GM23338 (cell line): Measurements from ENCODE around the gene NEK7. TPM values are rescaled to one million over a fixed set of nuclear protein-coding genes. Genes with fewer than 3 reads are reported as not detected.

Experiments used
- ATAC-seq: fragments of 200-7000 bp; cut with Tn5 transposase; 3 replicates; pipeline ENCODE4 v1.9.1; 2020
- DNase-seq: peaks from one replicate; pipeline ENCODE4 v3.0.0-alpha.2; 2015; ENCODE audit warnings: low spot score
- H2AFZ ChIP-seq: fragments of 200-600 bp; sonication (generic); 2 replicates; pipeline ENCODE4 v1.8.0; 2016; ENCODE audit warnings: antibody characterized with exemption, mild to moderate bottlenecking, moderate library complexity
- H3F3A ChIP-seq: fragments of 200-600 bp; sonication (generic); replicated peaks from 2 replicates; pipeline ENCODE4 v1.8.0; 2017; ENCODE audit warnings: antibody characterized with exemption, mixed run types, low read depth
- H3K27ac ChIP-seq: fragments of 200-600 bp; sonication (generic); 2 replicates; pipeline ENCODE4 v1.6.1; 2016; ENCODE audit warnings: low read depth
- H3K27me3 ChIP-seq: fragments of 200-600 bp; sonication (generic); 2 replicates; pipeline ENCODE4 v1.8.0; 2016; ENCODE audit warnings: mild to moderate bottlenecking, mixed run types, moderate library complexity; ENCODE audit not compliant: insufficient read depth
- H3K36me3 ChIP-seq: fragments of 200-600 bp; sonication (generic); 2 replicates; pipeline ENCODE4 v1.8.0; 2016; ENCODE audit warnings: mild to moderate bottlenecking; ENCODE audit not compliant: insufficient read depth
- H3K4me1 ChIP-seq: fragments of 200-600 bp; sonication (generic); 2 replicates; pipeline ENCODE4 v1.8.0; 2016; ENCODE audit warnings: mild to moderate bottlenecking, moderate library complexity; ENCODE audit not compliant: insufficient read depth
- H3K4me2 ChIP-seq: fragments of 200-600 bp; sonication (generic); 2 replicates; pipeline ENCODE4 v1.7.1; 2017; ENCODE audit warnings: mixed run types
- H3K4me3 ChIP-seq: fragments of 200-600 bp; sonication (generic); 2 replicates; pipeline ENCODE4 v1.6.1; 2016; ENCODE audit warnings: mixed run types
- H3K79me2 ChIP-seq: fragments of 200-600 bp; sonication (generic); replicated peaks from 2 replicates; pipeline ENCODE4 v1.8.0; 2017; ENCODE audit warnings: mild to moderate bottlenecking; ENCODE audit not compliant: insufficient read depth
- H3K9me2 ChIP-seq: fragments of 200-600 bp; sonication (generic); 2 replicates; pipeline ENCODE4 v1.8.0; 2017; ENCODE audit not compliant: insufficient read depth
- H4K20me1 ChIP-seq: fragments of 200-600 bp; sonication (generic); replicated peaks from 2 replicates; pipeline ENCODE4 v1.8.0; 2017; ENCODE audit warnings: mild to moderate bottlenecking; ENCODE audit not compliant: insufficient read depth
- H3K27ac Mint-ChIP-seq: 2 replicates; pipeline ENCODE4 v1.8.0; 2020; ENCODE audit warnings: inconsistent platforms, mild to moderate bottlenecking, moderate library complexity, mixed read lengths
- H3K27me3 Mint-ChIP-seq: 3 replicates; pipeline ENCODE4 v1.8.0; 2022; ENCODE audit warnings: low read depth, mild to moderate bottlenecking, moderate library complexity, mixed read lengths, inconsistent platforms; ENCODE audit not compliant: insufficient read depth, poor library complexity
- H3K36me3 Mint-ChIP-seq: 3 replicates; pipeline ENCODE4 v1.8.0; 2021; ENCODE audit warnings: low read depth, mild to moderate bottlenecking, inconsistent platforms, moderate library complexity, mixed read lengths
- H3K4me1 Mint-ChIP-seq: 3 replicates; pipeline ENCODE4 v1.8.0; 2020; ENCODE audit warnings: mild to moderate bottlenecking, inconsistent platforms, mixed read lengths
- H3K4me3 Mint-ChIP-seq: 3 replicates; pipeline ENCODE4 v1.8.0; 2021; ENCODE audit warnings: moderate library complexity, mild to moderate bottlenecking, inconsistent platforms, mixed read lengths
- H3K9me3 Mint-ChIP-seq: 3 replicates; pipeline ENCODE4 v1.8.0; 2020; ENCODE audit warnings: moderate library complexity, mild to moderate bottlenecking, inconsistent platforms, mixed read lengths
- CREB1 ChIP-seq: fragments of 250-450 bp; sonication (Bioruptor Pico); IDR thresholded peaks from 2 replicates; pipeline ENCODE4 v1.5.0; 2020; ENCODE audit warnings: low read depth, mild to moderate bottlenecking, moderate library complexity
- EZH2 ChIP-seq: fragments of 200-600 bp; sonication (generic); IDR thresholded peaks from one replicate; pipeline ENCODE4 v1.8.0; 2017; ENCODE audit warnings: antibody characterized with exemption, mild to moderate bottlenecking, low read depth; ENCODE audit not compliant: unreplicated experiment
- EZH2phosphoT487 ChIP-seq: fragments of 200-600 bp; sonication (generic); IDR thresholded peaks from one replicate; pipeline ENCODE4 v1.8.1; 2018; ENCODE audit warnings: antibody characterized with exemption; ENCODE audit not compliant: unreplicated experiment
- JUNB ChIP-seq: IDR thresholded peaks from one replicate; pipeline ENCODE4 v1.6.1; 2016; ENCODE audit warnings: antibody characterized with exemption; ENCODE audit not compliant: unreplicated experiment
- NANOG ChIP-seq: IDR thresholded peaks from 2 replicates; pipeline ENCODE4 v1.6.1; 2016; ENCODE audit warnings: antibody characterized with exemption, borderline replicate concordance
- POLR2AphosphoS5 ChIP-seq: IDR thresholded peaks from 2 replicates; pipeline ENCODE4 v1.6.1; 2016; ENCODE audit warnings: antibody characterized with exemption, low read depth
- STAT1 ChIP-seq: IDR thresholded peaks from one replicate; pipeline ENCODE4 v1.6.1; 2016; ENCODE audit warnings: antibody characterized with exemption; ENCODE audit not compliant: unreplicated experiment
- ZNF114 ChIP-seq: fragments of 250-450 bp; sonication (Bioruptor Pico); IDR thresholded peaks from 2 replicates; pipeline ENCODE4 v1.5.0; 2020; ENCODE audit warnings: mild to moderate bottlenecking, moderate library complexity
- ZNF331 ChIP-seq: fragments of 250-450 bp; sonication (Bioruptor Pico); IDR thresholded peaks from 2 replicates; pipeline ENCODE4 v1.5.0; 2020; ENCODE audit warnings: low read depth, mild to moderate bottlenecking, moderate library complexity
- polyA plus RNA-seq: library from polyadenylated mRNA; unstranded; fragments of >200 nt; fragmentation: Nextera tagmentation; extraction: Ambion mirVana; gene quantifications from 2 replicates; pipeline ENCODE4 v1.2.1, GENCODE V29; 2016
- total RNA-seq: library from RNA; depleted of rRNA; stranded (reverse); fragments of >200 nt; shearing (Covaris generic); gene quantifications from 2 replicates; pipeline ENCODE4 v1.2.3, GENCODE V29; 2014
- TF ChIP-seq, protein P1 (sequence below): IDR thresholded peaks from 2 replicates; pipeline ENCODE4 v1.6.1; 2016; ENCODE audit warnings: antibody characterized with exemption
- TF ChIP-seq, protein P2 (sequence below): fragments of 250-450 bp; sonication (Bioruptor Pico); IDR thresholded peaks from 2 replicates; pipeline ENCODE4 v1.5.0; 2020; ENCODE audit warnings: mild to moderate bottlenecking, moderate library complexity
- TF ChIP-seq, protein P3 (sequence below), 2 experiments: fragments of 200-600 bp in 1 of 2; sonication (generic) in 1 of 2; conservative IDR thresholded peaks; 2 replicates each; pipeline versions ENCODE4 v1.5.1 to v1.6.1; 2016 to 2017; ENCODE audit warnings: antibody characterized with exemption in 2 of 2, low read depth in 2 of 2, mild to moderate bottlenecking in 2 of 2, moderate library complexity in 1 of 2
- TF ChIP-seq, protein P4 (sequence below): IDR thresholded peaks from one replicate; pipeline ENCODE4 v1.6.1; 2018; ENCODE audit warnings: antibody characterized with exemption; ENCODE audit not compliant: unreplicated experiment

NEK7 gene
- total and polyA plus RNA-seq, 2 experiments from 2014 or later = 4.8 to 15.3 TPM

DNA sequence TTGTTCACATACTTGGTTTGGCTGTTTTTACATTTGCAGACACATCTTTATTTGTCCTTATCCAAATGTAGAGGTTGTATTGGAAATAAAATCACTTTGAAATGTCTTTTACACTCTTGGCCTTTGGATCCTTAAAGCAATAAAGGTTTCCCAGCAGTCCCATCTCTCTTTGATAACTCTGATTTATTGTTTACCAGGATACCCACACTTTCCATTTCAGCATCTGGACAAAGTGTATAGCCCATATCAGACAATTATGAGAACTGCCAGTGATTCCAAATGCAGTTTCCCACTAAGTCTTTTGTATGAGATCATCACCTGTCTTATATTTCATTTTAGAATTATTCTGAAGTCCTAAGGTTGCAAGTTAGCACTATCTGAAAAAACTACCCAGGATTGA, 114.7 kb downstream of the NEK7 start:
- Histone ChIP-seq H3K4me3 (no peak overlapping the region), H3K36me3 (no peaks in the 10 kb centered on the region), H3F3A (no peaks in the 10 kb centered on the region), H3K27ac (no peak overlapping the region), H3K4me2 (no peak overlapping the region), H3K79me2 (no peaks in the 10 kb centered on the region), H4K20me1 (no peaks in the 10 kb centered on the region), H3K9me2 (no peaks in the 10 kb centered on the region), H3K27me3 (no peaks in the 10 kb centered on the region), H3K4me1 (peaks cover 10% of the 10 kb centered on the region; the same call in 1 of the 2 replicates), H2AFZ (no peak overlapping the region)
- H3K36me3 Mint-ChIP-seq = no peaks in the 10 kb centered on the region
- TF ChIP-seq, protein P1, sequence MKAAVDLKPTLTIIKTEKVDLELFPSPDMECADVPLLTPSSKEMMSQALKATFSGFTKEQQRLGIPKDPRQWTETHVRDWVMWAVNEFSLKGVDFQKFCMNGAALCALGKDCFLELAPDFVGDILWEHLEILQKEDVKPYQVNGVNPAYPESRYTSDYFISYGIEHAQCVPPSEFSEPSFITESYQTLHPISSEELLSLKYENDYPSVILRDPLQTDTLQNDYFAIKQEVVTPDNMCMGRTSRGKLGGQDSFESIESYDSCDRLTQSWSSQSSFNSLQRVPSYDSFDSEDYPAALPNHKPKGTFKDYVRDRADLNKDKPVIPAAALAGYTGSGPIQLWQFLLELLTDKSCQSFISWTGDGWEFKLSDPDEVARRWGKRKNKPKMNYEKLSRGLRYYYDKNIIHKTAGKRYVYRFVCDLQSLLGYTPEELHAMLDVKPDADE = no peak
- no peak for TF ChIP-seq NANOG
- TF ChIP-seq CREB1 (CRISPR knock-in tag) = no peak
- no peak for TF ChIP-seq ZNF331 (CRISPR knock-in tag)
- no peak for TF ChIP-seq JUNB
- no peak for TF ChIP-seq ZNF114
- TF ChIP-seq, protein P2, sequence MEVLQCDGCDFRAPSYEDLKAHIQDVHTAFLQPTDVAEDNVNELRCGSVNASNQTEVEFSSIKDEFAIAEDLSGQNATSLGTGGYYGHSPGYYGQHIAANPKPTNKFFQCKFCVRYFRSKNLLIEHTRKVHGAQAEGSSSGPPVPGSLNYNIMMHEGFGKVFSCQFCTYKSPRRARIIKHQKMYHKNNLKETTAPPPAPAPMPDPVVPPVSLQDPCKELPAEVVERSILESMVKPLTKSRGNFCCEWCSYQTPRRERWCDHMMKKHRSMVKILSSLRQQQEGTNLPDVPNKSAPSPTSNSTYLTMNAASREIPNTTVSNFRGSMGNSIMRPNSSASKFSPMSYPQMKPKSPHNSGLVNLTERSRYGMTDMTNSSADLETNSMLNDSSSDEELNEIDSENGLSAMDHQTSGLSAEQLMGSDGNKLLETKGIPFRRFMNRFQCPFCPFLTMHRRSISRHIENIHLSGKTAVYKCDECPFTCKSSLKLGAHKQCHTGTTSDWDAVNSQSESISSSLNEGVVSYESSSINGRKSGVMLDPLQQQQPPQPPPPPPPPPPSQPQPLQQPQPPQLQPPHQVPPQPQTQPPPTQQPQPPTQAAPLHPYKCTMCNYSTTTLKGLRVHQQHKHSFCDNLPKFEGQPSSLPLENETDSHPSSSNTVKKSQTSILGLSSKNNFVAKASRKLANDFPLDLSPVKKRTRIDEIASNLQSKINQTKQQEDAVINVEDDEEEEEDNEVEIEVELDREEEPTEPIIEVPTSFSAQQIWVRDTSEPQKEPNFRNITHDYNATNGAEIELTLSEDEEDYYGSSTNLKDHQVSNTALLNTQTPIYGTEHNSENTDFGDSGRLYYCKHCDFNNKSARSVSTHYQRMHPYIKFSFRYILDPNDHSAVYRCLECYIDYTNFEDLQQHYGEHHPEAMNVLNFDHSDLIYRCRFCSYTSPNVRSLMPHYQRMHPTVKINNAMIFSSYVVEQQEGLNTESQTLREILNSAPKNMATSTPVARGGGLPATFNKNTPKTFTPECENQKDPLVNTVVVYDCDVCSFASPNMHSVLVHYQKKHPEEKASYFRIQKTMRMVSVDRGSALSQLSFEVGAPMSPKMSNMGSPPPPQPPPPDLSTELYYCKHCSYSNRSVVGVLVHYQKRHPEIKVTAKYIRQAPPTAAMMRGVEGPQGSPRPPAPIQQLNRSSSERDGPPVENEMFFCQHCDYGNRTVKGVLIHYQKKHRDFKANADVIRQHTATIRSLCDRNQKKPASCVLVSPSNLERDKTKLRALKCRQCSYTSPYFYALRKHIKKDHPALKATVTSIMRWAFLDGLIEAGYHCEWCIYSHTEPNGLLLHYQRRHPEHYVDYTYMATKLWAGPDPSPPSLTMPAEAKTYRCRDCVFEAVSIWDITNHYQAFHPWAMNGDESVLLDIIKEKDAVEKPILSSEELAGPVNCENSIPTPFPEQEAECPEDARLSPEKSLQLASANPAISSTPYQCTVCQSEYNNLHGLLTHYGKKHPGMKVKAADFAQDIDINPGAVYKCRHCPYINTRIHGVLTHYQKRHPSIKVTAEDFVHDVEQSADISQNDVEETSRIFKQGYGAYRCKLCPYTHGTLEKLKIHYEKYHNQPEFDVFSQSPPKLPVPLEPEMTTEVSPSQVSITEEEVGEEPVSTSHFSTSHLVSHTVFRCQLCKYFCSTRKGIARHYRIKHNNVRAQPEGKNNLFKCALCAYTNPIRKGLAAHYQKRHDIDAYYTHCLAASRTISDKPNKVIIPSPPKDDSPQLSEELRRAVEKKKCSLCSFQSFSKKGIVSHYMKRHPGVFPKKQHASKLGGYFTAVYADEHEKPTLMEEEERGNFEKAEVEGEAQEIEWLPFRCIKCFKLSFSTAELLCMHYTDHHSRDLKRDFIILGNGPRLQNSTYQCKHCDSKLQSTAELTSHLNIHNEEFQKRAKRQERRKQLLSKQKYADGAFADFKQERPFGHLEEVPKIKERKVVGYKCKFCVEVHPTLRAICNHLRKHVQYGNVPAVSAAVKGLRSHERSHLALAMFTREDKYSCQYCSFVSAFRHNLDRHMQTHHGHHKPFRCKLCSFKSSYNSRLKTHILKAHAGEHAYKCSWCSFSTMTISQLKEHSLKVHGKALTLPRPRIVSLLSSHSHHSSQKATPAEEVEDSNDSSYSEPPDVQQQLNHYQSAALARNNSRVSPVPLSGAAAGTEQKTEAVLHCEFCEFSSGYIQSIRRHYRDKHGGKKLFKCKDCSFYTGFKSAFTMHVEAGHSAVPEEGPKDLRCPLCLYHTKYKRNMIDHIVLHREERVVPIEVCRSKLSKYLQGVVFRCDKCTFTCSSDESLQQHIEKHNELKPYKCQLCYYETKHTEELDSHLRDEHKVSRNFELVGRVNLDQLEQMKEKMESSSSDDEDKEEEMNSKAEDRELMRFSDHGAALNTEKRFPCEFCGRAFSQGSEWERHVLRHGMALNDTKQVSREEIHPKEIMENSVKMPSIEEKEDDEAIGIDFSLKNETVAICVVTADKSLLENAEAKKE (CRISPR knock-in tag) = no peak
- no peak for TF ChIP-seq EZH2phosphoT487
- TF ChIP-seq, protein P3, sequence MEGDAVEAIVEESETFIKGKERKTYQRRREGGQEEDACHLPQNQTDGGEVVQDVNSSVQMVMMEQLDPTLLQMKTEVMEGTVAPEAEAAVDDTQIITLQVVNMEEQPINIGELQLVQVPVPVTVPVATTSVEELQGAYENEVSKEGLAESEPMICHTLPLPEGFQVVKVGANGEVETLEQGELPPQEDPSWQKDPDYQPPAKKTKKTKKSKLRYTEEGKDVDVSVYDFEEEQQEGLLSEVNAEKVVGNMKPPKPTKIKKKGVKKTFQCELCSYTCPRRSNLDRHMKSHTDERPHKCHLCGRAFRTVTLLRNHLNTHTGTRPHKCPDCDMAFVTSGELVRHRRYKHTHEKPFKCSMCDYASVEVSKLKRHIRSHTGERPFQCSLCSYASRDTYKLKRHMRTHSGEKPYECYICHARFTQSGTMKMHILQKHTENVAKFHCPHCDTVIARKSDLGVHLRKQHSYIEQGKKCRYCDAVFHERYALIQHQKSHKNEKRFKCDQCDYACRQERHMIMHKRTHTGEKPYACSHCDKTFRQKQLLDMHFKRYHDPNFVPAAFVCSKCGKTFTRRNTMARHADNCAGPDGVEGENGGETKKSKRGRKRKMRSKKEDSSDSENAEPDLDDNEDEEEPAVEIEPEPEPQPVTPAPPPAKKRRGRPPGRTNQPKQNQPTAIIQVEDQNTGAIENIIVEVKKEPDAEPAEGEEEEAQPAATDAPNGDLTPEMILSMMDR (conservative IDR thresholded peaks at IDR 0.05; ENCODE audit: low read depth in 2 of 2) = no peak
- no peak for TF ChIP-seq POLR2AphosphoS5
- no peak for TF ChIP-seq EZH2
- TF ChIP-seq, protein P4, sequence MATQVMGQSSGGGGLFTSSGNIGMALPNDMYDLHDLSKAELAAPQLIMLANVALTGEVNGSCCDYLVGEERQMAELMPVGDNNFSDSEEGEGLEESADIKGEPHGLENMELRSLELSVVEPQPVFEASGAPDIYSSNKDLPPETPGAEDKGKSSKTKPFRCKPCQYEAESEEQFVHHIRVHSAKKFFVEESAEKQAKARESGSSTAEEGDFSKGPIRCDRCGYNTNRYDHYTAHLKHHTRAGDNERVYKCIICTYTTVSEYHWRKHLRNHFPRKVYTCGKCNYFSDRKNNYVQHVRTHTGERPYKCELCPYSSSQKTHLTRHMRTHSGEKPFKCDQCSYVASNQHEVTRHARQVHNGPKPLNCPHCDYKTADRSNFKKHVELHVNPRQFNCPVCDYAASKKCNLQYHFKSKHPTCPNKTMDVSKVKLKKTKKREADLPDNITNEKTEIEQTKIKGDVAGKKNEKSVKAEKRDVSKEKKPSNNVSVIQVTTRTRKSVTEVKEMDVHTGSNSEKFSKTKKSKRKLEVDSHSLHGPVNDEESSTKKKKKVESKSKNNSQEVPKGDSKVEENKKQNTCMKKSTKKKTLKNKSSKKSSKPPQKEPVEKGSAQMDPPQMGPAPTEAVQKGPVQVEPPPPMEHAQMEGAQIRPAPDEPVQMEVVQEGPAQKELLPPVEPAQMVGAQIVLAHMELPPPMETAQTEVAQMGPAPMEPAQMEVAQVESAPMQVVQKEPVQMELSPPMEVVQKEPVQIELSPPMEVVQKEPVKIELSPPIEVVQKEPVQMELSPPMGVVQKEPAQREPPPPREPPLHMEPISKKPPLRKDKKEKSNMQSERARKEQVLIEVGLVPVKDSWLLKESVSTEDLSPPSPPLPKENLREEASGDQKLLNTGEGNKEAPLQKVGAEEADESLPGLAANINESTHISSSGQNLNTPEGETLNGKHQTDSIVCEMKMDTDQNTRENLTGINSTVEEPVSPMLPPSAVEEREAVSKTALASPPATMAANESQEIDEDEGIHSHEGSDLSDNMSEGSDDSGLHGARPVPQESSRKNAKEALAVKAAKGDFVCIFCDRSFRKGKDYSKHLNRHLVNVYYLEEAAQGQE = no peak
- no peak for TF ChIP-seq STAT1
- H3K4me1 Mint-ChIP-seq = peaks cover 10% of the 10 kb centered on the region; the same call in 2 of the 3 replicates
- ATAC-seq = no peak
- no peak for DNase-seq
- no peak overlapping the region for H3K27ac Mint-ChIP-seq
- no peaks in the 10 kb centered on the region for H3K9me3 Mint-ChIP-seq
- H3K4me3 Mint-ChIP-seq = no peak overlapping the region
- H3K27me3 Mint-ChIP-seq = peaks cover 2% of the 10 kb centered on the region
